ENCODE data around the gene ASB8. TPM values are rescaled to one million over a fixed set of nuclear protein-coding genes. Genes with fewer than 3 reads are reported as not detected.

Gene ASB8
- 10 to 100 TPM; 28.6 to 46.4 (median 44.5) TPM for polyA plus RNA-seq (ENCODE audit: insufficient read length in 3 of 3)
- long read RNA-seq, donor 1, transcript ASB8-201 (4 exons, 2,615 nt) = major isoform, 9 of 11 reads
- long read RNA-seq, donor 1, partial matches to known transcripts = 0 of 11 reads
- long read RNA-seq, donor 1, other reads (novel, unspliced or antisense) = 0 of 11 reads
- long read RNA-seq, donor 2, transcript ASB8-201 (4 exons, 2,615 nt) = major isoform, 16 of 21 reads
- long read RNA-seq, donor 2, transcript ASB8-205 (4 exons, 2,610 nt) = minor isoform, 5 of 21 reads
- long read RNA-seq, donor 2, partial matches to known transcripts = 0 of 21 reads
- long read RNA-seq, donor 2, other reads (novel, unspliced or antisense) = 0 of 21 reads
- long read RNA-seq, donor 3, transcript ASB8-201 (4 exons, 2,615 nt) = major isoform, 8 of 11 reads
- long read RNA-seq, donor 3, partial matches to known transcripts = 0 of 11 reads
- long read RNA-seq, donor 3, other reads (novel, unspliced or antisense) = 0 of 11 reads
- long read RNA-seq, donor 4, transcript ASB8-201 (4 exons, 2,615 nt) = major isoform, 10 of 11 reads
- long read RNA-seq, donor 4, partial matches to known transcripts = 0 of 11 reads
- long read RNA-seq, donor 4, other reads (novel, unspliced or antisense) = 0 of 11 reads
- long read RNA-seq, donor 5, transcript ASB8-201 (4 exons, 2,615 nt) = major isoform, 5 of 5 reads
- long read RNA-seq, donor 5, partial matches to known transcripts = 0 of 5 reads
- long read RNA-seq, donor 5, other reads (novel, unspliced or antisense) = 0 of 5 reads
- long read RNA-seq, donor 6, transcript ASB8-201 (4 exons, 2,615 nt) = major isoform, 9 of 15 reads
- long read RNA-seq, donor 6, transcript ASB8-205 (4 exons, 2,610 nt) = minor isoform, 5 of 15 reads
- long read RNA-seq, donor 6, partial matches to known transcripts = 0 of 15 reads
- long read RNA-seq, donor 6, other reads (novel, unspliced or antisense) = 0 of 15 reads
- long read RNA-seq, donor 7, transcript ASB8-201 (4 exons, 2,615 nt) = major isoform, 14 of 23 reads
- long read RNA-seq, donor 7, partial matches to known transcripts = 6 of 23 reads
- long read RNA-seq, donor 7, other reads (novel, unspliced or antisense) = 0 of 23 reads
- long read RNA-seq, donor 8, transcript ASB8-201 (4 exons, 2,615 nt) = major isoform, 9 of 12 reads
- long read RNA-seq, donor 8, partial matches to known transcripts = 0 of 12 reads
- long read RNA-seq, donor 8, other reads (novel, unspliced or antisense) = 0 of 12 reads
- long read RNA-seq, donor 9, transcript ASB8-201 (4 exons, 2,615 nt) = major isoform, 15 of 20 reads
- long read RNA-seq, donor 9, partial matches to known transcripts = 0 of 20 reads
- long read RNA-seq, donor 9, other reads (novel, unspliced or antisense) = 0 of 20 reads
- long read RNA-seq, donor 10, transcript ASB8-201 (4 exons, 2,615 nt) = major isoform, 8 of 11 reads
- long read RNA-seq, donor 10, partial matches to known transcripts = 0 of 11 reads
- long read RNA-seq, donor 10, other reads (novel, unspliced or antisense) = 0 of 11 reads
- long read RNA-seq, donor 11, transcript ASB8-201 (4 exons, 2,615 nt) = major isoform, 8 of 12 reads
- long read RNA-seq, donor 11, partial matches to known transcripts = 0 of 12 reads
- long read RNA-seq, donor 11, other reads (novel, unspliced or antisense) = 0 of 12 reads
- long read RNA-seq, donor 12, transcript ASB8-201 (4 exons, 2,615 nt) = major isoform, 13 of 17 reads
- long read RNA-seq, donor 12, partial matches to known transcripts = 0 of 17 reads
- long read RNA-seq, donor 12, other reads (novel, unspliced or antisense) = 0 of 17 reads
- long read RNA-seq, donor 13, partial matches to known transcripts = 0 of 5 reads
- long read RNA-seq, donor 13, other reads (novel, unspliced or antisense) = 0 of 5 reads
- long read RNA-seq, donor 14 = 0 reads
- long read RNA-seq, donor 15, transcript ASB8-201 (4 exons, 2,615 nt) = major isoform, 5 of 7 reads
- long read RNA-seq, donor 15, partial matches to known transcripts = 0 of 7 reads
- long read RNA-seq, donor 15, other reads (novel, unspliced or antisense) = 0 of 7 reads
- long read RNA-seq, donor 16, transcript ASB8-205 (4 exons, 2,610 nt) = minor isoform, 5 of 17 reads
- long read RNA-seq, donor 16, transcript ASB8-201 (4 exons, 2,615 nt) = major isoform, 9 of 17 reads
- long read RNA-seq, donor 16, partial matches to known transcripts = 0 of 17 reads
- long read RNA-seq, donor 16, other reads (novel, unspliced or antisense) = 0 of 17 reads

GRCh38 chr12:48157018-48157888, at the start of gene ASB8:
ASB8 (minus strand) TSS chr12:48157515; CDS start chr12:48153496, 4,019 bp downstream.
- DNase-seq = peak; percentile 98

GRCh38 chr12:48203192-48203591, 45.9 kb upstream of the ASB8 start, which contains the start of gene OR10AD1:
OR10AD1 (minus strand) TSS chr12:48203292; CDS start chr12:48203292, 0 bp downstream.
- no peak for DNase-seq

GRCh38 chr12:48202766-48203165, 45.5 kb upstream of the ASB8 start:
- DNase-seq = no peak

- no peak for DNase-seq
Measured at GRCh38 chr12:48201516-48201915, 44.2 kb upstream of the ASB8 start.

- DNase-seq = no peak
Measured at GRCh38 chr12:48201091-48201490, 43.8 kb upstream of the ASB8 start.

- no peak for DNase-seq
Measured at GRCh38 chr12:48199774-48200221, 42.5 kb upstream of the ASB8 start.

- no peak for DNase-seq
Measured at GRCh38 chr12:48198985-48199384, 41.7 kb upstream of the ASB8 start.

GRCh38 chr12:48198672-48198971, 41.3 kb upstream of the ASB8 start:
- no peak for DNase-seq

- DNase-seq = peak; percentile 96
Measured at GRCh38 chr12:48197971-48198671, 40.8 kb upstream of the ASB8 start.

GRCh38 chr12:48197549-48197970, 40.2 kb upstream of the ASB8 start:
- DNase-seq = no peak

- DNase-seq = no peak
Measured at GRCh38 chr12:48194799-48195201, 37.5 kb upstream of the ASB8 start.

- no peak for DNase-seq
Measured at GRCh38 chr12:48193623-48194022, 36.3 kb upstream of the ASB8 start.

- no peak for DNase-seq
Measured at GRCh38 chr12:48192861-48193260, 35.5 kb upstream of the ASB8 start.

- DNase-seq = no peak
Measured at GRCh38 chr12:48191096-48191495, 33.8 kb upstream of the ASB8 start.

- peak; percentile 82 for DNase-seq
Measured at GRCh38 chr12:48189331-48190125, 32.2 kb upstream of the ASB8 start.

- no peak for DNase-seq
Measured at GRCh38 chr12:48187916-48188695, 30.8 kb upstream of the ASB8 start.
